Measurements from ENCODE around the gene ARHGAP26.

The ARHGAP26 gene

GRCh38 chr5:142875936-142876335 lies 105.8 kb downstream of the ARHGAP26 start:
- Histone ChIP-seq H3K27ac (no peak overlapping the region), H3K4me3 (ENCODE audit: low read depth in 1 of 2, low read length in 1 of 2) (no peak overlapping the region), H3K36me3 (peaks cover 71% of the 10 kb centered on the region), H3K9me3 (no peaks in the 10 kb centered on the region), H3K4me1 (ENCODE audit: control insufficient read depth in 1 of 2, insufficient read depth in 1 of 2, low read depth in 1 of 2, low read length in 1 of 2) (peaks cover 13 to 32% of the 10 kb centered on the region in 2 experiments), H3K27me3 (no peaks in the 10 kb centered on the region)
- TF ChIP-seq, protein P1, sequence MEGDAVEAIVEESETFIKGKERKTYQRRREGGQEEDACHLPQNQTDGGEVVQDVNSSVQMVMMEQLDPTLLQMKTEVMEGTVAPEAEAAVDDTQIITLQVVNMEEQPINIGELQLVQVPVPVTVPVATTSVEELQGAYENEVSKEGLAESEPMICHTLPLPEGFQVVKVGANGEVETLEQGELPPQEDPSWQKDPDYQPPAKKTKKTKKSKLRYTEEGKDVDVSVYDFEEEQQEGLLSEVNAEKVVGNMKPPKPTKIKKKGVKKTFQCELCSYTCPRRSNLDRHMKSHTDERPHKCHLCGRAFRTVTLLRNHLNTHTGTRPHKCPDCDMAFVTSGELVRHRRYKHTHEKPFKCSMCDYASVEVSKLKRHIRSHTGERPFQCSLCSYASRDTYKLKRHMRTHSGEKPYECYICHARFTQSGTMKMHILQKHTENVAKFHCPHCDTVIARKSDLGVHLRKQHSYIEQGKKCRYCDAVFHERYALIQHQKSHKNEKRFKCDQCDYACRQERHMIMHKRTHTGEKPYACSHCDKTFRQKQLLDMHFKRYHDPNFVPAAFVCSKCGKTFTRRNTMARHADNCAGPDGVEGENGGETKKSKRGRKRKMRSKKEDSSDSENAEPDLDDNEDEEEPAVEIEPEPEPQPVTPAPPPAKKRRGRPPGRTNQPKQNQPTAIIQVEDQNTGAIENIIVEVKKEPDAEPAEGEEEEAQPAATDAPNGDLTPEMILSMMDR (IDR thresholded peaks at IDR 0.05): no peak

DNA sequence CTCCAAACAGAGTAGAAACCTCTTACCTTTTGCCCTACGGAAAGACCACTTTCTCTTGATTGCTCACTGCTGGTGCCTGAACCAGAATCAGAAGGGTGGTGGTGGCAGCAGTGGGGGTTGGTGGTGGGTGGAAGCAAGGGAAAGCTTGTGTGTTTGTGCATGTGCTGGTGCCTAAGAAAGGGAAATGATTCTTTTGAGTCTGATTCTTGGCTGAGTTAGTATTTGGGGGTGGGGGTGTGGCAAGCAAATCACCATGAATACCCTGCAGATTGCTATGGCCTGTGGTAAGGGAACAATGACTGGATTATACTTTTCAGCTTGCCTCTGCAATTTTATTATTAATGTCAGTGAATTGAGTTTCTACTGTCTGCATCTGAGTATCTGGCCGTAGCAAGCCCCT lies 106.6 kb downstream of the ARHGAP26 start:
- Histone ChIP-seq H3K4me3 (ENCODE audit: low read depth in 1 of 2, low read length in 1 of 2) (no peak overlapping the region), H3K4me1 (ENCODE audit: control insufficient read depth in 1 of 2, insufficient read depth in 1 of 2, low read depth in 1 of 2, low read length in 1 of 2) (peaks cover 22 to 41% of the 10 kb centered on the region in 2 experiments), H3K9me3 (no peaks in the 10 kb centered on the region), H3K27ac (no peak overlapping the region), H3K36me3 (peaks cover 76% of the 10 kb centered on the region), H3K27me3 (no peaks in the 10 kb centered on the region)
- TF ChIP-seq, protein P1 (IDR thresholded peaks at IDR 0.05): no peak

GRCh38 chr5:142878111-142878510 lies 107.9 kb downstream of the ARHGAP26 start:
- Histone ChIP-seq H3K9me3 (no peaks in the 10 kb centered on the region), H3K27ac (peak overlapping the region; percentile 20), H3K27me3 (no peaks in the 10 kb centered on the region), H3K4me3 (ENCODE audit: low read depth in 1 of 2, low read length in 1 of 2) (no peak overlapping the region), H3K4me1 (ENCODE audit: control insufficient read depth in 1 of 2, insufficient read depth in 1 of 2, low read depth in 1 of 2, low read length in 1 of 2) (peaks cover 24 to 35% of the 10 kb centered on the region in 2 experiments), H3K36me3 (peaks cover 86% of the 10 kb centered on the region)
- TF ChIP-seq, protein P1 (IDR thresholded peaks at IDR 0.05): no peak

DNA sequence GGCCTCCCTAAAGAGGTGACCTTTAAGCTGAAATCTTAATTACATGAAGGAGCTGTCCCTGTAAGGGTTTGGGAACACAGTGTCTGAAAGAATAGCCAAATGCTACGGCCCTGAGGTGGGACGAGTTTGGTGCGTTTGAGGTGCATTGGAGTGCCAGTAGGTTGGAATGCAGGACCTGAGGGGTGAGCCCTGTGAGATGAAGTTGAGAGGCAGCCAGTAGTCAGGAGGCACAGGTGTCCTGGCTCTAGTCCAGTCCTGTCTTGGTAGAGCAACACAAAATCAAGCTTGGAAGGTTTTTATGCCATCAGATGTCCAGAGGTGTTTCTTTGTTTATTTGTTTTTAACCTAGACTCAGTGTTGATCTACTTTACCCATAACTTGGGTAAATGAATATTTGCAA lies 108.5 kb downstream of the ARHGAP26 start:
- TF ChIP-seq, protein P1 (IDR thresholded peaks at IDR 0.05): no peak
- no peak overlapping the region for H3K4me3 ChIP-seq (ENCODE audit: low read depth in 1 of 2, low read length in 1 of 2)
- H3K36me3 ChIP-seq: peaks cover 91% of the 10 kb centered on the region
- peak overlapping the region; percentile 20 for H3K27ac ChIP-seq
- no peaks in the 10 kb centered on the region for H3K9me3 ChIP-seq
- no peaks in the 10 kb centered on the region for H3K27me3 ChIP-seq
- peaks cover 24 to 35% of the 10 kb centered on the region in 2 experiments for H3K4me1 ChIP-seq (ENCODE audit: control insufficient read depth in 1 of 2, insufficient read depth in 1 of 2, low read depth in 1 of 2, low read length in 1 of 2)

GRCh38 chr5:142881076-142881783 lies 111.1 kb downstream of the ARHGAP26 start:
- peaks cover 24 to 25% of the 10 kb centered on the region in 2 experiments for H3K4me1 ChIP-seq (ENCODE audit: control insufficient read depth in 1 of 2, insufficient read depth in 1 of 2, low read depth in 1 of 2, low read length in 1 of 2)
- TF ChIP-seq, protein P1 (IDR thresholded peaks at IDR 0.05): no peak
- H3K4me3 ChIP-seq (ENCODE audit: low read depth in 1 of 2, low read length in 1 of 2): peak overlapping the region in 1 of 2 experiments; percentile 45
- no peaks in the 10 kb centered on the region for H3K27me3 ChIP-seq
- H3K36me3 ChIP-seq: peaks cover 89% of the 10 kb centered on the region
- peak overlapping the region; percentile 81 for H3K27ac ChIP-seq
- H3K9me3 ChIP-seq: no peaks in the 10 kb centered on the region

Measured in neutrophil (primary cell).